NCI-H82 treated with DMSO at 0.1 percent for 48 hours (cell line): ENCODE data around the gene UTS2B.

Experiments
- DNase-seq: peaks from one replicate; lab custom pipeline; 2025; ENCODE audit not compliant: unreplicated experiment; lab: John Stamatoyannopoulos, UW

The UTS2B gene

GRCh38 chr3:191244242-191244867, 86.0 kb downstream of the UTS2B start:
- DNase-seq = no peak

GRCh38 chr3:191240486-191240885, 89.8 kb downstream of the UTS2B start:
- DNase-seq = no peak

- peak; percentile 65 for DNase-seq
These were observed 90.8 kb downstream of the UTS2B start for GRCh38 chr3:191239407-191240031.

- DNase-seq = no peak
These were observed 92.0 kb downstream of the UTS2B start for GRCh38 chr3:191238321-191238817.

GRCh38 chr3:191237047-191237882, 93.1 kb downstream of the UTS2B start:
- DNase-seq = no peak

GRCh38 chr3:191236646-191237045, 93.7 kb downstream of the UTS2B start:
- no peak for DNase-seq

- no peak for DNase-seq
These were observed 94.7 kb downstream of the UTS2B start for GRCh38 chr3:191235331-191236314.

GRCh38 chr3:191234216-191234615, 96.1 kb downstream of the UTS2B start:
- DNase-seq = no peak

GRCh38 chr3:191227541-191227940, 102.8 kb downstream of the UTS2B start:
- peak; percentile 59 for DNase-seq

GRCh38 chr3:191221638-191222037, 108.7 kb downstream of the UTS2B start:
- DNase-seq = no peak

GRCh38 chr3:191220908-191221307, 109.4 kb downstream of the UTS2B start:
- DNase-seq = no peak

- DNase-seq = no peak
These were observed 113.0 kb downstream of the UTS2B start for GRCh38 chr3:191217301-191217700.
